ENCODE results near the gene MYF6.

- TF ChIP-seq ZNF274 (IDR thresholded peaks at IDR 0.05; ENCODE audit: low read depth, low read length), result no peak
- no peak for TF ChIP-seq YY1 (IDR thresholded peaks at IDR 0.05; ENCODE audit: insufficient read depth, insufficient read length)
- no peak for TF ChIP-seq SUZ12 (IDR thresholded peaks at IDR 0.05; ENCODE audit: extremely low read depth, insufficient read depth, insufficient read length)
Measured at GRCh38 chr12:80749456-80749855, 42.0 kb downstream of the MYF6 start.
